VCaP (cell line): ENCODE data around the gene SMIM27.

Source experiments
- H3K27ac ChIP-seq: fragments of 450-650 bp; 2 replicates; pipeline ENCODE4 v1.5.1; 2017
- CTCF ChIP-seq: fragments of 450-650 bp; conservative IDR thresholded peaks from 2 replicates; pipeline ENCODE4 v1.5.1; 2017; ENCODE audit warnings: mild to moderate bottlenecking, moderate library complexity

SMIM27 gene

GRCh38 chr9:32574858-32575257, 22.7 kb downstream of the SMIM27 start:
- 0 out of 2 replicates have a peak, but pooled peaks have one; percentile 10 for TF ChIP-seq CTCF
- H3K27ac ChIP-seq = no peak overlapping the region

GRCh38 chr9:32577316-32577715, 25.2 kb downstream of the SMIM27 start:
- H3K27ac ChIP-seq = no peak overlapping the region
- TF ChIP-seq CTCF = no peak

GRCh38 chr9:32578976-32579375, 26.8 kb downstream of the SMIM27 start:
- TF ChIP-seq CTCF = no peak
- no peak overlapping the region for H3K27ac ChIP-seq

GRCh38 chr9:32579706-32580331, 27.7 kb downstream of the SMIM27 start:
- peak; percentile 98 for TF ChIP-seq CTCF

GRCh38 chr9:32580631-32581300, 28.6 kb downstream of the SMIM27 start:
- H3K27ac ChIP-seq = no peak overlapping the region
- no peak for TF ChIP-seq CTCF

More at GRCh38 chr9:32579706-32580331, 27.7 kb downstream of the SMIM27 start:
- no peak overlapping the region for H3K27ac ChIP-seq

GRCh38 chr9:32581512-32582143, 29.5 kb downstream of the SMIM27 start:
- no peak overlapping the region for H3K27ac ChIP-seq
- peak; percentile 86 for TF ChIP-seq CTCF

GRCh38 chr9:32584784-32585183, 32.7 kb downstream of the SMIM27 start:
- H3K27ac ChIP-seq = no peak overlapping the region
- TF ChIP-seq CTCF = no peak
